H1 (cell line): ENCODE results near the gene TMEM244. TPM values are rescaled to one million over a fixed set of nuclear protein-coding genes. Genes with fewer than 3 reads are reported as not detected.

ENCODE experiments used
- CTCF ChIA-PET: fragments of 300-600 bp; sonication (Branson Sonifier 250); formaldehyde crosslinking; loops from one replicate; lab custom pipeline; 2021; ENCODE audit not compliant: partially characterized antibody; lab: Charles Lee
- POLR2A ChIA-PET: fragments of 300-600 bp; sonication (Branson Sonifier 250); formaldehyde crosslinking; loops from one replicate; lab custom pipeline; 2021; ENCODE audit warnings: inconsistent platforms; ENCODE audit not compliant: partially characterized antibody; lab: Charles Lee
- DNase-seq, 2 experiments: peaks; one replicate each; pipeline versions ENCODE4 v3.0.0 to v3.0.0-alpha.2; 2010 to 2022; ENCODE audit warnings: low spot score in 2 of 2, low read depth in 1 of 2, mixed read lengths in 1 of 2
- FAIRE-seq: peaks from 2 replicates; lab custom pipeline; 2011; peaks lifted over from hg19 to GRCh38; lab: Jason Lieb, UNC
- H2AFZ ChIP-seq: 2 replicates; pipeline ENCODE4 v1.8.1; 2012; ENCODE audit warnings: low read length, inconsistent platforms
- H2AK5ac ChIP-seq: 2 replicates; pipeline ENCODE4 v1.6.1; 2013; ENCODE audit warnings: low read depth, low read length
- H2BK120ac ChIP-seq: replicated peaks from 2 replicates; pipeline ENCODE3; 2013; ENCODE audit warnings: low read depth, low read length, inconsistent platforms
- H2BK12ac ChIP-seq: 2 replicates; pipeline ENCODE4 v1.6.1; 2013; ENCODE audit warnings: low read depth, low read length
- H2BK15ac ChIP-seq: 2 replicates; pipeline ENCODE4 v1.6.1; 2013; ENCODE audit warnings: low read length
- H2BK20ac ChIP-seq: 2 replicates; pipeline ENCODE4 v1.6.1; 2013; ENCODE audit warnings: low read length
- H2BK5ac ChIP-seq: 2 replicates; pipeline ENCODE4 v1.6.1; 2013; ENCODE audit warnings: low read depth, low read length
- H3K14ac ChIP-seq: 2 replicates; pipeline ENCODE4 v1.6.1; 2013; ENCODE audit warnings: inconsistent platforms; ENCODE audit not compliant: insufficient read length
- H3K18ac ChIP-seq: 2 replicates; pipeline ENCODE4 v1.6.1; 2013; ENCODE audit warnings: low read length; ENCODE audit errors: extremely low read depth
- H3K23ac ChIP-seq: 2 replicates; pipeline ENCODE4 v1.6.1; 2013; ENCODE audit warnings: inconsistent platforms; ENCODE audit not compliant: insufficient read length
- H3K23me2 ChIP-seq: 2 replicates; pipeline ENCODE4 v1.6.1; 2013; ENCODE audit warnings: low read depth, low read length
- H3K27ac ChIP-seq: 2 replicates; pipeline ENCODE4 v1.6.1; 2011; ENCODE audit warnings: low read depth, low read length, inconsistent platforms
- H3K27me3 ChIP-seq, 4 experiments: replicated peaks in 1 of 4; 1 replicate in 1 of 4; 2 replicates in 3 of 4; pipeline versions ENCODE4 v1.6.1 to v1.8.1; 2011 to 2013; ENCODE audit warnings: low read length in 3 of 4, mild to moderate bottlenecking in 3 of 4, inconsistent platforms in 2 of 4, mixed read lengths in 2 of 4, moderate library complexity in 1 of 4; ENCODE audit not compliant: control insufficient read depth in 3 of 4, insufficient read depth in 3 of 4; ENCODE audit errors: extremely low read depth in 1 of 4
- H3K36me3 ChIP-seq, 4 experiments: 2 replicates each; pipeline versions ENCODE4 v1.6.1 to v1.8.1; 2011 to 2013; ENCODE audit warnings: mild to moderate bottlenecking in 4 of 4, low read length in 3 of 4, moderate library complexity in 2 of 4, control low read depth in 1 of 4, inconsistent platforms in 1 of 4; ENCODE audit not compliant: insufficient read depth in 4 of 4, control insufficient read depth in 2 of 4
- H3K4ac ChIP-seq: replicated peaks from 2 replicates; pipeline ENCODE3; 2013; ENCODE audit warnings: low read length, low read depth, mixed read lengths, inconsistent platforms; ENCODE audit not compliant: insufficient read length
- H3K4me1 ChIP-seq, 4 experiments: replicated peaks in 1 of 4; 1 replicate in 1 of 4; 2 replicates in 3 of 4; pipeline versions ENCODE4 v1.6.1 to v1.8.1; 2011 to 2013; ENCODE audit warnings: low read length in 3 of 4, inconsistent platforms in 2 of 4, mixed read lengths in 1 of 4; ENCODE audit not compliant: insufficient read depth in 4 of 4, control insufficient read depth in 3 of 4
- H3K4me2 ChIP-seq, 2 experiments: 2 replicates each; pipeline versions ENCODE4 v1.6.1 to v1.8.1; 2011 to 2013; ENCODE audit warnings: low read depth in 2 of 2, low read length in 2 of 2, control low read depth in 1 of 2, inconsistent platforms in 1 of 2, mild to moderate bottlenecking in 1 of 2; ENCODE audit not compliant: insufficient read depth in 1 of 2
- H3K4me3 ChIP-seq, 4 experiments: fragments of 200-600, 300-600 bp in 1 of 4; sonication (generic), shearing (Covaris generic), sonication (Bioruptor Twin) in 1 of 4; 2 replicates each; pipeline versions ENCODE4 v1.5.1 to v1.8.1; 2011 to 2016; ENCODE audit warnings: low read length in 4 of 4, low read depth in 3 of 4, control low read depth in 2 of 4, inconsistent platforms in 2 of 4, mild to moderate bottlenecking in 2 of 4, mixed read lengths in 1 of 4, moderate library complexity in 1 of 4; ENCODE audit not compliant: insufficient read depth in 2 of 4; ENCODE audit errors: extremely low read depth in 1 of 4
- H3K56ac ChIP-seq: replicated peaks from 2 replicates; pipeline ENCODE3; 2013; ENCODE audit warnings: low read depth, mild to moderate bottlenecking, mixed read lengths, low read length, inconsistent platforms; ENCODE audit not compliant: insufficient read length
- H3K79me1 ChIP-seq: 2 replicates; pipeline ENCODE4 v1.6.1; 2013; ENCODE audit warnings: low read depth, low read length, control low read depth
- H3K79me2 ChIP-seq, 2 experiments: 2 replicates each; pipeline versions ENCODE4 v1.6.1 to v1.8.1; 2012 to 2013; ENCODE audit warnings: low read length in 2 of 2, mild to moderate bottlenecking in 2 of 2, inconsistent platforms in 1 of 2; ENCODE audit not compliant: insufficient read depth in 2 of 2, control insufficient read depth in 1 of 2
- H3K9ac ChIP-seq, 4 experiments: replicated peaks in 1 of 4; 1 replicate in 1 of 4; 2 replicates in 3 of 4; pipeline versions ENCODE4 v1.6.1 to v1.8.1; 2011 to 2013; ENCODE audit warnings: low read depth in 3 of 4, low read length in 3 of 4, control low read depth in 2 of 4, mild to moderate bottlenecking in 2 of 4, moderate library complexity in 2 of 4, inconsistent platforms in 1 of 4; ENCODE audit errors: extremely low read depth in 1 of 4
- H3K9me3 ChIP-seq, 2 experiments: 2 replicates each; pipeline versions ENCODE4 v1.6.1 to v1.8.1; 2012 to 2013; ENCODE audit warnings: mild to moderate bottlenecking in 2 of 2, moderate library complexity in 2 of 2, control low read depth in 1 of 2, inconsistent platforms in 1 of 2, low read depth in 1 of 2, low read length in 1 of 2, mixed read lengths in 1 of 2; ENCODE audit not compliant: insufficient read depth in 2 of 2
- H4K20me1 ChIP-seq, 2 experiments: replicated peaks in 1 of 2; 2 replicates each; pipeline versions ENCODE3 to v1.8.1; 2011 to 2013; ENCODE audit warnings: inconsistent platforms in 2 of 2, low read length in 2 of 2, mild to moderate bottlenecking in 1 of 2; ENCODE audit not compliant: insufficient read depth in 2 of 2, control insufficient read depth in 1 of 2
- H4K5ac ChIP-seq: 2 replicates; pipeline ENCODE4 v1.6.1; 2013; ENCODE audit warnings: low read length, low read depth, mixed read lengths, inconsistent platforms; ENCODE audit not compliant: insufficient read length
- H4K8ac ChIP-seq: 2 replicates; pipeline ENCODE4 v1.8.0; 2013; ENCODE audit warnings: mild to moderate bottlenecking, moderate library complexity, low read length, inconsistent platforms; ENCODE audit not compliant: insufficient read depth; ENCODE audit errors: extremely low read depth
- H4K91ac ChIP-seq: replicated peaks from 2 replicates; pipeline ENCODE3; 2013; ENCODE audit warnings: low read length, mixed read lengths, inconsistent platforms; ENCODE audit not compliant: insufficient read length
- BCL11A ChIP-seq, 2 experiments: IDR thresholded peaks; one replicate each; pipeline ENCODE4 v1.6.1; 2011; ENCODE audit warnings: low read depth in 2 of 2, low read length in 2 of 2, mild to moderate bottlenecking in 2 of 2
- CEBPB ChIP-seq: IDR thresholded peaks from 2 replicates; pipeline ENCODE4 v1.6.1; 2012; ENCODE audit warnings: low read depth, low read length
- HDAC2 ChIP-seq, 2 experiments: fragments of 300-600 bp in 1 of 2; sonication (generic) in 1 of 2; IDR thresholded peaks; 2 replicates each; pipeline ENCODE4 v1.6.1; 2011 to 2012; ENCODE audit warnings: low read depth in 2 of 2, low read length in 2 of 2, mild to moderate bottlenecking in 2 of 2, moderate library complexity in 2 of 2, borderline replicate concordance in 1 of 2, inconsistent platforms in 1 of 2
- POU5F1 ChIP-seq: IDR thresholded peaks from 2 replicates; pipeline ENCODE4 v1.6.1; 2011; ENCODE audit warnings: low read depth, mild to moderate bottlenecking, low read length, moderate library complexity
- SIRT6 ChIP-seq: IDR thresholded peaks from one replicate; pipeline ENCODE4 v1.7.1; 2012; ENCODE audit warnings: low read length, inconsistent platforms
- SP2 ChIP-seq: IDR thresholded peaks from 2 replicates; pipeline ENCODE4 v1.6.1; 2012; ENCODE audit warnings: mild to moderate bottlenecking, low read length, inconsistent platforms
- TAF1 ChIP-seq: IDR thresholded peaks from 2 replicates; pipeline ENCODE4 v1.6.1; 2011; ENCODE audit warnings: mild to moderate bottlenecking, low read depth, low read length
- TAF7 ChIP-seq: optimal IDR thresholded peaks from 2 replicates; pipeline ENCODE3; 2011; ENCODE audit warnings: low read depth, mild to moderate bottlenecking, inconsistent platforms, low read length, moderate library complexity, borderline replicate concordance
- TCF12 ChIP-seq: IDR thresholded peaks from 2 replicates; pipeline ENCODE4 v1.6.1; 2011; ENCODE audit warnings: low read depth, mild to moderate bottlenecking, low read length
- TEAD4 ChIP-seq: IDR thresholded peaks from 2 replicates; pipeline ENCODE4 v1.6.1; 2012; ENCODE audit warnings: low read depth, low read length, inconsistent platforms, mixed read lengths
- polyA plus RNA-seq, 7 experiments: library from polyadenylated mRNA; depleted of rRNA in 3 of 7; stranded (reverse) in 5 of 7; unstranded in 2 of 7; fragments of >200 nt in 5 of 7; fragments of 200-250 nt in 2 of 7; gene quantifications; 1 replicate in 5 of 7; 2 replicates in 1 of 7; 4 replicates in 1 of 7; pipeline versions ENCODE4 v1.2.1 to v1.2.3, GENCODE V29; 2011 to 2013; ENCODE audit warnings: missing spikeins in 2 of 7, mixed read lengths in 2 of 7
- total RNA-seq: library from RNA; stranded (reverse); fragmentation: NEBNext Ultra II Directional; extraction: Animal tissue kit (Norgen Biotek cat#: 25700); gene quantifications from 2 replicates; pipeline ENCODE4 v1.2.1, GENCODE V29; 2021

TMEM244 gene
- total and polyA plus RNA-seq, 2 of the 8 experiments (the other 6 are each of a cell fraction or from before 2014, with no cell fraction given) = not detected

DNA sequence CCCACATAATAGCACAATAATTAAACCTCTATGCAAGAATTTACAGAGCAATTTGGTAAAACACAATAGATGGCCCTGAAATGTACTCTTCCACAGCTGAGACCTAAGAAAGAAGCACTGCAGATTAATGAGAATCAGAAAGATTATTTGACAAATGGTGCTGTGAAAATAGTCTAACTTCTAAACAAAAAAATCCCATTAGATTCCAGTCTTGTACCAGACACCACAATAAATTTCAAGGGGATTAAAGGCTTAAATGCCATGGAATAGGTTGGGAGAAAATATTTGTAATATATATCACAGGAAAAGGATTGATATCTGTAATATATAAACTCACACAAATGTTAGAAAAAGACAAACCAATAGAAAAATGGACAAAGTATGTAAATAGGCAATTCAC lies 14.4 kb downstream of the TMEM244 start:
- Histone ChIP-seq H2AFZ (no peak overlapping the region), H4K91ac (no peak overlapping the region), H3K4me2 (no peak overlapping the region), H3K23me2 (no peaks in the 10 kb centered on the region), H4K8ac (no peak overlapping the region), H3K23ac (no peak overlapping the region), H2AK5ac (no peak overlapping the region), H3K27ac (no peak overlapping the region), H3K4me3 (no peak overlapping the region), H3K9ac (no peak overlapping the region), H2BK20ac (no peak overlapping the region), H3K9me3 (no peaks in the 10 kb centered on the region), H3K27me3 (no peaks in the 10 kb centered on the region), H3K36me3 (no peaks in the 10 kb centered on the region), H3K18ac (no peak overlapping the region), H3K79me2 (no peaks in the 10 kb centered on the region), H2BK120ac (no peak overlapping the region), H3K79me1 (no peaks in the 10 kb centered on the region), H3K14ac (no peak overlapping the region), H3K4me1 (peaks cover 0 to 5% (median 2%) of the 10 kb centered on the region in 4 experiments; a peak in 2 of 7 replicates), H2BK12ac (no peak overlapping the region), H2BK15ac (no peak overlapping the region), H3K4ac (no peak overlapping the region), H4K5ac (no peak overlapping the region), H3K56ac (no peak overlapping the region), H4K20me1 (no peaks in the 10 kb centered on the region), H2BK5ac (no peak overlapping the region)
- DNase-seq (no peak), FAIRE-seq (no peak)
- POLR2A ChIA-PET = no interaction called here
- CTCF ChIA-PET = interaction anchor here (1.2 kb wide), 1 partner anchor 136 kb away, joined by 3 read pairs; no protein-coding TSS in a partner anchor
- TF ChIP-seq BCL11A (IDR thresholded peaks at IDR 0.05; ENCODE audit: low read depth in 2 of 2, low read length in 2 of 2) = no peak
- TF ChIP-seq SIRT6 = no peak
- TF ChIP-seq TAF1 = no peak
- no peak for TF ChIP-seq TEAD4
- TF ChIP-seq POU5F1 = no peak
- TF ChIP-seq SP2 = no peak
- no peak for TF ChIP-seq CEBPB
- TF ChIP-seq HDAC2 (IDR thresholded peaks at IDR 0.05; ENCODE audit: borderline replicate concordance in 1 of 2, low read depth in 2 of 2, low read length in 2 of 2) = no peak
- TF ChIP-seq TCF12 = no peak
- no peak for TF ChIP-seq TAF7
